OCI-LY1 (cell line): ENCODE results near the gene DFFB.

Experiments used
- CTCF ChIP-seq: fragments of 200-600 bp; sonication (generic), shearing (Covaris generic); IDR thresholded peaks from 2 replicates; pipeline ENCODE4 v1.5.1; 2017; ENCODE audit warnings: mild to moderate bottlenecking, antibody characterized with exemption, low read length, moderate library complexity, mixed read lengths
- EZH2 ChIP-seq: fragments of 200-600 bp; sonication (generic), shearing (Covaris generic); IDR thresholded peaks from 2 replicates; pipeline ENCODE4 v1.8.0; 2017; ENCODE audit warnings: borderline replicate concordance, mixed run types, mild to moderate bottlenecking, antibody characterized with exemption, low read length, moderate library complexity, mixed read lengths

- TF ChIP-seq CTCF (no peak), EZH2 (no peak)
These were observed 6.0 kb upstream of the DFFB start for GRCh38 chr1:3851292-3851691.
